Stimulated activated naive CD8-positive, alpha-beta T cell treated with anti-CD3 and anti-CD28 coated beads, Interleukin-15, Interleukin-2, amounts not matched to agents 100 U/mL and 50 U/mL, for 24 hours (primary cell): ENCODE data around the gene ZNF385A.

ENCODE experiments used
- ATAC-seq: fragments of 150-1000 bp; cut with Tn5 transposase; one replicate; pipeline ENCODE4 v1.10.0; 2021
- DNase-seq: peaks from one replicate; pipeline ENCODE4 v3.0.0; 2021

The ZNF385A gene

GRCh38 chr12:54392485-54393206, 8.1 kb upstream of the ZNF385A start:
- ATAC-seq (no peak), DNase-seq (no peak)

- peak; percentile 76 for DNase-seq
- peak; percentile 61 for ATAC-seq
Measured at GRCh38 chr12:54390668-54391551, 6.4 kb upstream of the ZNF385A start.

GRCh38 chr12:54390176-54390667, 5.7 kb upstream of the ZNF385A start:
- DNase-seq (no peak), ATAC-seq (no peak)

DNA sequence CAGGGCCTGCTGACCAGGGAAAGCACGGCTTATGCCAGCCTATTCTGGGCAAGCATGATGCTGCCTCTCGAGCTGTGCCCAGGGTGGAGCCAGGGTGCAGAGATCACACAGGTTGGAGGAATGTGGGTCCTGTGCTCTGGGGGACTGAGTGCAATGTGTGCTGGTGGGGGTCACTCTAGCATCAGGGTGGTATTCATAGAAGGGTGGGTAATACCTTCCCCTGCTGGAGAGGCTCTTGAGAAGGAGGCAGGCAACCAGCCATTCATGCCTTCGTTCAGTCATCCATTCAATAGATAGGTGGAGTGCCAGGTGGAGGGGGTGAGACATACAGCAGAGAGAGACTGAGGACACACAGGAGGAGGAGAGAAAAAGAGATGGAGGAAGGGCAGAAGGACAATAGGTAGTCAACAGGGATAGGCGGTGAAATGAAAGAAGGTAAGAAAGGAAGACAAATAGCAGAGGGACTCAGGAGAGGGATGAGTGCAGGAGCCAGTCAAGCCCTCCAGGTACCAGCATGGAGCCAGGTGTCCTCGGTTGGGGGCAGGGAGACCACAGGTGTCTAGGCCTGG, 5.2 kb upstream of the ZNF385A start:
- DNase-seq (no peak), ATAC-seq (no peak)

DNA sequence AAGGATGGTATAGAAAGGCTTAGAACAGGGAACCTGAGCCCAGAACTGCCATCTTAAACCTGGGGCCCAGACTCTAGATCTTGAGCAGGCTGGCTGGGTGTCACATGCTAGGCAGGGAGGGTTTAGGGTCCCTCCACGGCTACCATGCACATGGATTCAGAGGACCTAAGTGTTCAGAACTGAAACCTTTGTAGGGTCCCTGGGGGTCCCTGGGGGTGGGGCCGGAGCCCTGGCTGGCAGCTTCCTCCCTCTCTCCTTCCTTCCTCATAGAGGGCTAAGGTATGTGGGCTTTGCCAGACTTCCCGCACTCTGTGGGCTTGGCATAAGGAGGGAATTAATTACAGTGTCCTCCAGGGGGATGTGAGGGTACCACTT, 4.6 kb upstream of the ZNF385A start:
- ATAC-seq (no peak), DNase-seq (no peak)

- ATAC-seq (no peak), DNase-seq (no peak)
Measured at GRCh38 chr12:54388237-54389133, 4.0 kb upstream of the ZNF385A start.

DNA sequence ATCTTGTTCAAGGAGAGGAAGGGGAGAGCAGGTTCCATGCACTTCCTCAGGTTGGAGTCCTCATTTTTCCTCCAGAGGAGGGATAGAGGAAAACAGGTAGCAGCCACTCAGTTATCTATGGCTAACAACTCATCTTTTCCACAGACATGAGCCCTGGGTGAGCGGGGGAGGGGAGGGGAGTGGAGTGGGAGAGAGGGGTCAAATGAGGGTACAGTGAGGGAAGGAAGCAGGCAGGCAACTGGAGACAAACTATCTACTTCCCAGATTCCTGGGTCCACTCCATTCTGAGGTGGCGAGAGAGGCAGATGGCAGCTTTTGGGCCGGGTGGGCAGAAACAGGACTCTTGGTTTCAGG, 2.6 kb upstream of the ZNF385A start:
- ATAC-seq (no peak), DNase-seq (no peak)

DNA sequence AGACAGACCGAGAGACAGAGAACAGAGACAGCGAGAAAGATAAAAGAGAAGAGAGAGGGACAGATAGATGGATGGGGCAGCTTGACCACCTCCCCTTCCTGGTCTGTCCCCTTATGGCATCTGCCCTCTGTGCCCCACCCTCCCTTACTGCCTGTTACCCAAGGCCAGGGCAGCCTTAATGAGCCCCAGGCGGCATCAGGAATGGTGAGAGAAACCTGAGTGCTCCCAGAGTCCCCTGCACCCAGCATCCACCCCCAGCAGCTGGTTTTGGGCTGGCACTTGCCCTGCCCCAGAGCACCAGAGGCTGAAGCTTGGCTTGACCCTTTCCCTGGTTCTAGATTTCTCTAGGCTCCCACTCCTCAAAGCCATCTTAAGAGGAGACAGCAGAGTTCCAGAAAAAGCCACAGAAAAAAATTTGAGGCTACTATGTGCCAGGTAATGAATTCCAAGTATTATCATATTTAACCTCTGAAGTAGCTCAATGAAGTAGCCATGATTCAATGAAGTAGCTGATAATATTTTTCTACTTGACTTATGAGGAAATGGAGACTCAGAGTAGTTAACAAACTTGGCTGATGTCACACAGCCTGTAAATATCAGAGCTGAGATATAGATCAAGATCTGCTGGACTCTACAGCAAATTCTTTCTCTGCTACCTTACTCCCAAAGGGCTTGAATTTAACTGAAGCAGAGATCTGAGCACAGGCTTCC, 2.0 kb upstream of the ZNF385A start:
- ATAC-seq (no peak), DNase-seq (no peak)

DNA sequence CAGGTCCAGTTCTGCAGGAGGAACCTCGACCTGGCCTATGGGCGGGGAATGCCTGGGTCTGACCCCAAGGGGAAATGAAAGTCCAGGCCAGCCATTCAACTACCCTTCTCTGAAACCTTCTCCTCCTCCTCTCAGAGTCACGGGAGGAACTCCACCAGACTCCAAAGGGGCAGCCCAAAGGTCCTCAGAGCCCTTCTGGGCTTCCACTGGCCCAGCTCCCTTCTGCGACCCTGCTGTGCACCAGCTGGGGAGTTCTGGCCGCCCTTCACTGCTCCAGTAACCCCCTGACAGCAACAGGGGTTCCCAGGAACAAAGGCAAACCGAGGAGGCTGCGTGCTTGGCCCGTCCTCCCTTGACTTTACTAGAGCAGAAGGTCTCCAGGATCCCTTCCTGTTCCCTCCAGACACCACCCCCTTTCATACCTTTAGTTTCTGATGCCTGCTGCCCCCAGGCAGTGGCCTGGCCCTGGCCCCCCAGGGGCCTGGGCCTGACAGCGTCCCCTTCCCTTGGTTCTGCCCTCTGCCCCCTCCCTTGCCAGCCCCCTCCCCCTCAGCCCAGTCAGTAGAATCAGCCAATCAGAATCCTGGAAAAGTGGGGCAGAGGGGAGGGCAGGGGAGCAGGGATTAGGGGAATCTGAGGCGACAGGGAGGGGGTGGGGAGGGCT, 850 bp upstream of the ZNF385A start:
- DNase-seq (no peak), ATAC-seq (no peak)

DNA sequence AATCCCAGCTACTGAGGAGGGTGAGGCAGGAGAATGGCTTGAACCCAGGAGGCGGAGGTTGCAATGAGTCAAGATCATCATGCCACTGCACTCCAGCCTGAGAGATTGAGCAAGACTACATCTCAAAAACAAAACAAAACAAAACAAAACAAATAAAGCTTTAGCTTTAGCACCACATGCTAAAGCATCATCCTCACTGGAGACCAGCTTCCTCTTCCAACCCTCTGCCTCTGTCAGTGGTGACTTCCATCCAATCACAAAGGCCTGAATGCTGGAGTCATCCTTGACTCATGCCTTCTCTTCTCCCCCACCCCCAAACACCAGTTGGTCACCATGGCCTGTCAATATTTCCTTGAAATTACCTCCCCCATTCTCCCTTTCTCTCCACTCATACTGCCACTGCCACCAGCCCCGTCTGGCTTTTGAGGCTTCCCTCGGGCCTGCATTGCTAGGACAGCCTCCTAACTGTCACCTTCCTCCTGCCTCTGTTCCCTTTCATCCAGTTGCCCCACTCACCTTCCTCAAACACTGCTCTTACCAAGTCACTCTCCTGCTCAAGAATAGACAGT, 1.4 kb downstream of the ZNF385A start:
- DNase-seq (peak; percentile 40), ATAC-seq (peak; percentile 76)

GRCh38 chr12:54381136-54381535, 3.4 kb downstream of the ZNF385A start:
- ATAC-seq (no peak), DNase-seq (no peak)

DNA sequence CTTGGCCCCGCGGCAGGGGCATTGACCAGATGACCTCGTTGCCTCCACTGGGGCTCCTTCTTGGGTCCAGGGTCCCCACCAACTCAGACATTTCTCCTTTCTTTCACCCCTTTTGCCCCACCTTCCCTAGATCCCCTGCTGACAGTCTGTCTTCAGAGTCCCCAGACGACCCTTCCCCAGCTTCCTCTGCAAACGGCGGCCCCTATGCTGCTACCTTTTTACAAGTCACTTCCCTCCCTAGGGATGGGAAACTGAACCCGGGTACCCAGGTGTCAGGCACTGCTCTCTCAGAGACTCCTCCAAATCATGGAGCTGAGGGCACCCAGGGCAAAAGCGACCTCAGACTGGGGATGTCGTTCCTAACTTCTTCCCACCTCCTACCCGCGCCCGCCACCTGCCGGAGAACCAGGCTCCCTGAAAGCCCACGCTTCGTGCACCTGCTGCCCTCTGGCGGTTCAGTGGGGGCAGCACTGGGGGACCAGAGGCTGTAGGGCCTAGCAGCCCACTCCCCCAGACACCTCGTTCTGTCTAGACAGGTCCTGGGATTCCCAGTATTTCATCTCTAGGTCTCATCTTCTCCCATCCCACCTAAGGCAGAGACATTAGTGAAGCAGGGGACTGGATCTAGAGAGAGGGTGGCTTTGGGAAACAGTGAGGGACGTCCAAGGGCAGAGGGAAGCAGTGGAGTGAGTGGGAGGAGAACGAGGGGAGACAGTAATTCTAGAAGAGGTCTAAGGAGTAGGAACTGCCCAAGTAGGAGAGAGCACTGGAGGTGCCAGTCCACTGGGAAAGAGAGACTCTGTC, 4.9 kb downstream of the ZNF385A start:
- ATAC-seq, result peak; percentile 79
- peak; percentile 96 for DNase-seq

- no peak for DNase-seq
Measured at GRCh38 chr12:54378796-54379397, 5.6 kb downstream of the ZNF385A start.

GRCh38 chr12:54377797-54378515, 6.6 kb downstream of the ZNF385A start:
- no peak for DNase-seq
- no peak for ATAC-seq

More at GRCh38 chr12:54378796-54379397, 5.6 kb downstream of the ZNF385A start:
- no peak for ATAC-seq

GRCh38 chr12:54377007-54377406, 7.5 kb downstream of the ZNF385A start:
- no peak for ATAC-seq
- DNase-seq, result no peak

GRCh38 chr12:54376596-54376995, 7.9 kb downstream of the ZNF385A start:
- DNase-seq, result no peak
- no peak for ATAC-seq

- DNase-seq (no peak), ATAC-seq (no peak)
Measured at GRCh38 chr12:54375259-54375579, 9.3 kb downstream of the ZNF385A start.

GRCh38 chr12:54374562-54375258, 9.8 kb downstream of the ZNF385A start:
- ATAC-seq (no peak), DNase-seq (no peak)
